Ovary (tissue), 3 donors: Measurements from ENCODE around the gene NXNL1.

Experiments
- CTCF ChIP-seq, 3 donors: fragments of 450-650 bp in 2 of 3; fragments of 200-600 bp in 1 of 3; IDR thresholded peaks; one replicate each; pipeline versions ENCODE4 v1.5.1 to v1.8.0; 2016 to 2022; ENCODE audit warnings: antibody characterized with exemption in 3 of 3, mild to moderate bottlenecking in 1 of 3
- POLR2A ChIP-seq: fragments of 450-650 bp; IDR thresholded peaks from one replicate; pipeline ENCODE4 v1.6.1; 2017; ENCODE audit warnings: antibody characterized with exemption, mild to moderate bottlenecking, moderate library complexity
- donor health status: DM: no; HTN: no; CAD: no.

- TF ChIP-seq POLR2A: no peak
- no peak for TF ChIP-seq CTCF (IDR thresholded peaks at IDR 0.05)
These were observed 35.0 kb upstream of the NXNL1 start for GRCh38 chr19:17495639-17496296.
